Neural progenitor cell (in vitro differentiated cells): ENCODE data around the gene AMD1. TPM values are rescaled to one million over a fixed set of nuclear protein-coding genes. Genes with fewer than 3 reads are reported as not detected.

Source experiments
- DNase-seq: peaks from one replicate; pipeline ENCODE4 v3.0.0-alpha.2; 2016; ENCODE audit warnings: low spot score
- H2AFZ ChIP-seq: fragments of 200-600 bp; sonication (generic); replicated peaks from 2 replicates; pipeline ENCODE4 v1.6.1; 2016; ENCODE audit warnings: antibody characterized with exemption
- H3F3A ChIP-seq: fragments of 200-600 bp; sonication (generic); 2 replicates; pipeline ENCODE4 v1.6.1; 2016; ENCODE audit warnings: antibody characterized with exemption, low read depth
- H3K27ac ChIP-seq: fragments of 200-600 bp; sonication (generic); 2 replicates; pipeline ENCODE4 v1.5.1; 2016; ENCODE audit warnings: mild to moderate bottlenecking
- H3K27me3 ChIP-seq: fragments of 200-600 bp; sonication (generic); 2 replicates; pipeline ENCODE4 v1.6.1; 2016; ENCODE audit warnings: mild to moderate bottlenecking, moderate library complexity
- H3K36me3 ChIP-seq: fragments of 200-600 bp; sonication (generic); 2 replicates; pipeline ENCODE4 v1.5.1; 2016
- H3K4me1 ChIP-seq: fragments of 200-600 bp; sonication (generic); 2 replicates; pipeline ENCODE4 v1.6.1; 2016; ENCODE audit warnings: mixed run types
- H3K4me2 ChIP-seq: fragments of 200-600 bp; sonication (generic); 2 replicates; pipeline ENCODE4 v1.6.1; 2016
- H3K4me3 ChIP-seq: fragments of 200-600 bp; sonication (generic); 2 replicates; pipeline ENCODE4 v1.5.1; 2016
- H3K79me2 ChIP-seq: fragments of 200-600 bp; sonication (generic); 2 replicates; pipeline ENCODE4 v1.6.1; 2016; ENCODE audit warnings: low read depth
- H3K9ac ChIP-seq: fragments of 200-600 bp; sonication (generic); 2 replicates; pipeline ENCODE4 v1.6.1; 2016
- H3K9me3 ChIP-seq: fragments of 200-600 bp; sonication (generic); 2 replicates; pipeline ENCODE4 v1.5.1; 2016; ENCODE audit warnings: low read depth
- H4K20me1 ChIP-seq: fragments of 200-600 bp; sonication (generic); 2 replicates; pipeline ENCODE4 v1.6.1; 2016; ENCODE audit warnings: low read depth
- H3K27ac Mint-ChIP-seq: 3 replicates; pipeline ENCODE4 v1.8.0; 2021; ENCODE audit warnings: mixed read lengths
- H3K27me3 Mint-ChIP-seq: 2 replicates; pipeline ENCODE4 v1.8.0; 2022; ENCODE audit warnings: low read depth, mild to moderate bottlenecking, inconsistent platforms, moderate library complexity, mixed read lengths; ENCODE audit not compliant: insufficient read depth
- H3K36me3 Mint-ChIP-seq: 3 replicates; pipeline ENCODE4 v1.8.0; 2021; ENCODE audit warnings: mixed read lengths
- H3K4me1 Mint-ChIP-seq: 3 replicates; pipeline ENCODE4 v1.8.0; 2021; ENCODE audit warnings: mixed read lengths
- H3K4me3 Mint-ChIP-seq: 3 replicates; pipeline ENCODE4 v1.8.0; 2021; ENCODE audit warnings: mild to moderate bottlenecking, moderate library complexity, mixed read lengths
- H3K9me3 Mint-ChIP-seq: 3 replicates; pipeline ENCODE4 v1.8.0; 2020; ENCODE audit warnings: mixed read lengths
- CTCF ChIP-seq: fragments of 200-600 bp; sonication (generic); IDR thresholded peaks from 2 replicates; pipeline ENCODE4 v1.5.1; 2017; ENCODE audit warnings: antibody characterized with exemption, mild to moderate bottlenecking
- EZH2 ChIP-seq: fragments of 200-600 bp; sonication (generic); IDR thresholded peaks from 2 replicates; pipeline ENCODE4 v1.6.1; 2017; ENCODE audit warnings: antibody characterized with exemption, mild to moderate bottlenecking, moderate library complexity
- EZH2phosphoT487 ChIP-seq: fragments of 200-600 bp; sonication (generic); IDR thresholded peaks from 2 replicates; pipeline ENCODE4 v1.6.1; 2017; ENCODE audit warnings: antibody characterized with exemption
- total RNA-seq: library from RNA; depleted of rRNA; stranded (reverse); fragments of >200 nt; gene quantifications from 2 replicates; pipeline ENCODE4 v1.2.3, GENCODE V29; 2015; ENCODE audit warnings: low replicate concordance

The AMD1 gene
- total RNA-seq, 1 donor from 2014 or later = 142 TPM

- H3K27ac ChIP-seq = no peak overlapping the region
- H3K27me3 ChIP-seq = no peaks in the 10 kb centered on the region
- no peaks in the 10 kb centered on the region for H4K20me1 ChIP-seq
- no peak overlapping the region for H3K4me3 Mint-ChIP-seq
- H3K4me2 ChIP-seq = no peak overlapping the region
- no peaks in the 10 kb centered on the region for H3K9me3 ChIP-seq
- DNase-seq = no peak
- no peaks in the 10 kb centered on the region for H3K4me1 Mint-ChIP-seq
- H3K4me1 ChIP-seq = no peaks in the 10 kb centered on the region
- no peak overlapping the region for H3K27ac Mint-ChIP-seq
- no peaks in the 10 kb centered on the region for H3K79me2 ChIP-seq
- H3K36me3 Mint-ChIP-seq = no peaks in the 10 kb centered on the region
- no peaks in the 10 kb centered on the region for H3K36me3 ChIP-seq
- no peak overlapping the region for H2AFZ ChIP-seq
- no peaks in the 10 kb centered on the region for H3F3A ChIP-seq
- TF ChIP-seq EZH2phosphoT487 (no peak), CTCF (no peak)
- H3K27me3 Mint-ChIP-seq = peaks cover 4% of the 10 kb centered on the region
- H3K9ac ChIP-seq = no peak overlapping the region
- H3K4me3 ChIP-seq = no peak overlapping the region
- no peaks in the 10 kb centered on the region for H3K9me3 Mint-ChIP-seq
Measured at GRCh38 chr6:110934381-110934898, 59.9 kb downstream of the AMD1 start.

- no peaks in the 10 kb centered on the region for H3K9me3 Mint-ChIP-seq
- no peaks in the 10 kb centered on the region for H3K36me3 ChIP-seq
- H3K27ac Mint-ChIP-seq = no peak overlapping the region
- no peaks in the 10 kb centered on the region for H3K4me1 Mint-ChIP-seq
- H3K27ac ChIP-seq = no peak overlapping the region
- H3K27me3 ChIP-seq = no peaks in the 10 kb centered on the region
- H3K27me3 Mint-ChIP-seq = peaks cover 4% of the 10 kb centered on the region
- no peak for TF ChIP-seq EZH2phosphoT487
- TF ChIP-seq CTCF = no peak
- TF ChIP-seq EZH2 = no peak
- H3K4me3 Mint-ChIP-seq = no peak overlapping the region
- H3K79me2 ChIP-seq = no peaks in the 10 kb centered on the region
- no peak for DNase-seq
- H2AFZ ChIP-seq = no peak overlapping the region
- H3K9ac ChIP-seq = no peak overlapping the region
- no peaks in the 10 kb centered on the region for H3K36me3 Mint-ChIP-seq
- no peaks in the 10 kb centered on the region for H4K20me1 ChIP-seq
- no peaks in the 10 kb centered on the region for H3F3A ChIP-seq
- H3K4me1 ChIP-seq = no peaks in the 10 kb centered on the region
- no peaks in the 10 kb centered on the region for H3K9me3 ChIP-seq
- no peak overlapping the region for H3K4me3 ChIP-seq
- no peak overlapping the region for H3K4me2 ChIP-seq
Measured at GRCh38 chr6:110935171-110935570, 60.6 kb downstream of the AMD1 start.

DNA sequence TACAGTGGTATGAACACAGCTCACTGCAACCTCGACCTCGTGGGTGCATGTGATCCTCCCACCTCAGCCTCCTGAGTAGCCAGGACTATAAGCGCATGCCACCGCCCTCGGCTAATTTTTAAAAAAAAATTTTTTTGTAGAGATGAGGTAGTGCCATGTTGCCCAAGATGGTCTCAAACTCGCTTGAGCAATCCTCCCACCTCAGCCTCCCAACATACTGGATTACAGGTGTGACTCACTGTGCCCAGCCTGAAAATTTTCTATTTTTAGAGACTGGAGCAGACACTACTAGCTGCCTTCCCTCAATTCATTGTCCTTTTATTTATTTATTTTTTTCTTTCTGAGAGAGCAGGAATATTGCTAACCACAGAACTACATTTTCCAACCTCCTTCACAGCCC, 63.6 kb downstream of the AMD1 start:
- Histone ChIP-seq H3K36me3 (no peaks in the 10 kb centered on the region), H3K9ac (no peak overlapping the region), H3K27me3 (no peaks in the 10 kb centered on the region), H3K4me3 (no peak overlapping the region), H3K4me1 (no peaks in the 10 kb centered on the region), H3K27ac (no peak overlapping the region), H3K79me2 (no peaks in the 10 kb centered on the region), H4K20me1 (no peaks in the 10 kb centered on the region), H3K4me2 (no peak overlapping the region), H3K9me3 (no peaks in the 10 kb centered on the region), H3F3A (no peaks in the 10 kb centered on the region), H2AFZ (no peak overlapping the region)
- Mint-ChIP-seq H3K27ac (no peak overlapping the region), H3K36me3 (no peaks in the 10 kb centered on the region), H3K4me1 (no peaks in the 10 kb centered on the region), H3K27me3 (peaks cover 2% of the 10 kb centered on the region), H3K4me3 (no peak overlapping the region), H3K9me3 (no peaks in the 10 kb centered on the region)
- no peak for DNase-seq
- TF ChIP-seq EZH2 (no peak), CTCF (no peak), EZH2phosphoT487 (no peak)
